T-cell (primary cell): ENCODE results near the gene PPM1G. TPM values are rescaled to one million over a fixed set of nuclear protein-coding genes. Genes with fewer than 3 reads are reported as not detected.
"Not testable (repeated sequence)": the region's sequence is repeated elsewhere in the genome, so short reads cannot be mapped to it uniquely, and the experiment has no call there.

Experiments used
- ATAC-seq, 4 experiments: fragments of 200-7000 bp in 3 of 4; fragments of 150-1000 bp in 1 of 4; cut with Tn5 transposase; replicated peaks in 1 of 4; 1 replicate in 3 of 4; 2 replicates in 1 of 4; pipeline ENCODE4 v1.10.0; 2021; ENCODE audit warnings: moderate library complexity in 3 of 4, mild to moderate bottlenecking in 2 of 4, moderate number of reproducible peaks in 1 of 4
- CTCF ChIA-PET, 2 donors: fragments of 300-600 bp; sonication (Branson Sonifier 250); formaldehyde crosslinking; loops; one replicate each; lab custom pipeline; 2022; ENCODE audit warnings: antibody characterized with exemption in 2 of 2; lab: Charles Lee
- POLR2A ChIA-PET, 2 donors: fragments of 300-600 bp; sonication (Branson Sonifier 250); formaldehyde crosslinking; loops; one replicate each; lab custom pipeline; 2022; ENCODE audit warnings: antibody characterized with exemption in 2 of 2; lab: Charles Lee
- DNase-seq, 35 experiments: peaks; one replicate each; pipeline versions ENCODE4 v3.0.0 to v3.0.0-alpha.2; 2013 to 2023
- H3K27ac ChIP-seq: one replicate; pipeline ENCODE4 v1.5.1; 2013; ENCODE audit warnings: low read length
- H3K27me3 ChIP-seq, 2 experiments: replicated peaks in 1 of 2; 1 replicate in 1 of 2; 2 replicates in 1 of 2; pipeline versions ENCODE4 v1.6.1 to v1.7.0; 2013; ENCODE audit warnings: low read length in 1 of 2, mixed read lengths in 1 of 2; ENCODE audit not compliant: control insufficient read depth in 2 of 2, insufficient read depth in 2 of 2; ENCODE audit errors: extremely low read depth in 1 of 2
- H3K36me3 ChIP-seq, 2 donors: 1 replicate in 1 of 2; 2 replicates in 1 of 2; pipeline versions ENCODE4 v1.6.1 to v1.7.0; 2013; ENCODE audit warnings: low read length in 1 of 2; ENCODE audit not compliant: control insufficient read depth in 2 of 2, insufficient read depth in 1 of 2; ENCODE audit errors: extremely low read depth in 1 of 2
- H3K4me1 ChIP-seq, 2 experiments: 1 replicate in 1 of 2; 2 replicates in 1 of 2; pipeline versions ENCODE4 v1.6.1 to v1.7.0; 2013; ENCODE audit warnings: low read length in 2 of 2, mixed read lengths in 1 of 2; ENCODE audit not compliant: insufficient read depth in 2 of 2, control insufficient read depth in 1 of 2; ENCODE audit errors: extremely low read depth in 1 of 2
- H3K4me3 ChIP-seq, 2 donors: 1 replicate in 1 of 2; 2 replicates in 1 of 2; pipeline versions ENCODE4 v1.5.1 to v1.7.0; 2013; ENCODE audit warnings: mild to moderate bottlenecking in 2 of 2, low read length in 1 of 2, moderate library complexity in 1 of 2; ENCODE audit not compliant: control insufficient read depth in 1 of 2; ENCODE audit errors: extremely low read depth in 1 of 2
- H3K9me3 ChIP-seq: 2 replicates; pipeline ENCODE4 v1.7.0; 2013
- H3K27ac Mint-ChIP-seq, 2 donors: one replicate each; pipeline ENCODE4 v1.8.0; 2020 to 2021; ENCODE audit warnings: mild to moderate bottlenecking in 2 of 2, mixed read lengths in 2 of 2
- H3K27me3 Mint-ChIP-seq, 2 donors: one replicate each; pipeline ENCODE4 v1.8.0; 2021 to 2022; ENCODE audit warnings: mixed read lengths in 2 of 2
- H3K36me3 Mint-ChIP-seq: one replicate; pipeline ENCODE4 v1.8.0; 2021; ENCODE audit warnings: mixed read lengths
- H3K4me1 Mint-ChIP-seq, 3 donors: one replicate each; pipeline ENCODE4 v1.8.0; 2020 to 2022; ENCODE audit warnings: mixed read lengths in 3 of 3, mild to moderate bottlenecking in 1 of 3
- H3K4me3 Mint-ChIP-seq, 3 donors: one replicate each; pipeline ENCODE4 v1.8.0; 2020 to 2022; ENCODE audit warnings: mild to moderate bottlenecking in 3 of 3, mixed read lengths in 3 of 3, moderate library complexity in 3 of 3
- H3K9me3 Mint-ChIP-seq, 3 donors: one replicate each; pipeline ENCODE4 v1.8.0; 2020 to 2022; ENCODE audit warnings: mixed read lengths in 3 of 3
- WGBS: methylation state at CpG from one replicate; pipeline ENCODE4 v1.1.5; 2013; ENCODE audit warnings: missing lambda C conversion rate; ENCODE audit not compliant: insufficient coverage; 5-methylcytosine and 5-hydroxymethylcytosine counted together
- total RNA-seq, 35 experiments: library from RNA in 6 of 35; stranded (reverse) in 6 of 35; fragments of 120-200 nt in 1 of 35; gene quantifications; one replicate each; pipeline versions ENCODE4 v1.2.1 to v1.2.4 and lab custom pipeline; 2013 to 2026

The PPM1G gene
- total RNA-seq, 5 donors from 2014 or later (not counting 1 experiment from before 2014, with no cell fraction given) = 40.9 to 65.9 (median 62.4) TPM

DNA sequence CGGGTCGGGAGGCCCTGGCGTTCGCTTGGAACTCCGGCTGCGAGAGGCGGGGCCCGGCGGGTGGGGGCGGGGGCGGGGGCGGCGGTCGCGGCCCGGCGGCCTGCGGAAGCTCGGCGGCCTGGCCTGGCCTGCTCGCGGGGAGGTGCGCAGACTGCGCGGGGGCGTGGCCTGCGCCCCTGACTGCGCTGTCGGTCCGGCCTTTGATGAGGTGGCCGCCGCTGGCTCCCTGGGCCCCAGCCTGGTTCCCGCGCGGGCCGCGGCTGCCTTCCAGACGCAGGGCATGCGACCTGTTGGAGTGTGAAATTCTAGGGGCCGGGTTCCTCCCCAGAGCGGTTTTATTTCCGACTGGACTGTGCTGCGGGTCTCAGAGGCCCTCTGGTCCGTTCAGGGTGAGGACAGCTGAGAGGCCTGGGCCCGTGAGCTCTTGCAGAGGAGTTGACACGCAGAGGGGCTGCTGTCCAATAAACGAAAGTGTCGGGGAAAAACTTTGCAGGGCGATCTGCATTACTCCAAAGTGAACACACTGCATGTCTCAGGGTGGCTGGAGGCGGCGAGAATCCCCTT is 19.7 kb upstream of the PPM1G start:
- H3K27me3 ChIP-seq = no peaks in the 10 kb centered on the region
- H3K27ac Mint-ChIP-seq = peak overlapping the region; percentile 95 to 96
- peak; percentile 62 to 77 (median 76) for ATAC-seq
- H3K4me3 ChIP-seq = peak overlapping the region; percentile 75 to 94
- ChIA-PET CTCF (interaction anchor here (0.6 to 2.4 kb wide), 4 partner anchors 17 to 255 kb away, joined by 3 to 10 read pairs (median 3); partner anchors contain the start of gene PPM1G (in 1 of the 2)), POLR2A (interaction anchor here in 1 of 2 donors (1.2 kb wide), 1 partner anchor 19 kb away, joined by 3 read pairs; the partner anchor contains the start of gene PPM1G)
- no peaks in the 10 kb centered on the region for H3K27me3 Mint-ChIP-seq
- peak overlapping the region; percentile 88 for H3K27ac ChIP-seq
- WGBS = under 1% methylated on average over 46 of the region's 51 CpGs
- H3K4me1 ChIP-seq = peaks cover 14 to 38% of the 10 kb centered on the region in 2 experiments
- no peaks in the 10 kb centered on the region for H3K9me3 Mint-ChIP-seq
- H3K36me3 Mint-ChIP-seq = peaks cover 15% of the 10 kb centered on the region
- H3K4me1 Mint-ChIP-seq = peaks cover 47 to 51% (median 48%) of the 10 kb centered on the region in 3 donors
- H3K36me3 ChIP-seq = peaks cover 3 to 12% of the 10 kb centered on the region in 2 donors
- DNase-seq = peak in 34 of 35 experiments; percentile 11 to 81 (median 45)
- H3K4me3 Mint-ChIP-seq = peak overlapping the region; percentile 97 to 98 (median 98)
- no peaks in the 10 kb centered on the region for H3K9me3 ChIP-seq

GRCh38 chr2:27428213-27428977 is 19.0 kb upstream of the PPM1G start, which contains the start of gene NRBP1:
NRBP1 (plus strand) TSS chr2:27428631; CDS start chr2:27433274, 4,643 bp downstream.
- peak; percentile 92 to 97 (median 94) for ATAC-seq
- H3K27me3 Mint-ChIP-seq = no peaks in the 10 kb centered on the region
- under 1% methylated on average over 67 of the region's 75 CpGs for WGBS
- peaks cover 3 to 5% of the 10 kb centered on the region in 2 donors for H3K36me3 ChIP-seq
- H3K27ac Mint-ChIP-seq = peak within 1 kb of the TSS; percentile 98
- H3K4me1 Mint-ChIP-seq = peaks cover 40 to 44% (median 44%) of the 10 kb centered on the region in 3 donors
- peaks cover 14 to 38% of the 10 kb centered on the region in 2 experiments for H3K4me1 ChIP-seq
- ChIA-PET POLR2A (interaction anchor here (0.7 to 0.8 kb wide), 3 partner anchors 10 to 61 kb away, joined by 3 to 4 read pairs (median 4); partner anchors contain the start of gene IFT172 (in 1 of the 2)), CTCF (interaction anchor here in 1 of 2 donors (1.1 to 2.4 kb wide), 2 partner anchors 19 to 255 kb away, joined by 3 to 10 read pairs; partner anchors contain the start of gene PPM1G)
- H3K4me3 Mint-ChIP-seq = peak within 1 kb of the TSS; percentile 97 to 98 (median 98)
- no peaks in the 10 kb centered on the region for H3K9me3 Mint-ChIP-seq
- no peaks in the 10 kb centered on the region for H3K27me3 ChIP-seq
- peak within 1 kb of the TSS; percentile 75 to 94 for H3K4me3 ChIP-seq
- peak; percentile 76 to 95 (median 87) for DNase-seq
- peaks cover 8% of the 10 kb centered on the region for H3K36me3 Mint-ChIP-seq
- no peaks in the 10 kb centered on the region for H3K9me3 ChIP-seq
- peak within 1 kb of the TSS; percentile 88 for H3K27ac ChIP-seq

DNA sequence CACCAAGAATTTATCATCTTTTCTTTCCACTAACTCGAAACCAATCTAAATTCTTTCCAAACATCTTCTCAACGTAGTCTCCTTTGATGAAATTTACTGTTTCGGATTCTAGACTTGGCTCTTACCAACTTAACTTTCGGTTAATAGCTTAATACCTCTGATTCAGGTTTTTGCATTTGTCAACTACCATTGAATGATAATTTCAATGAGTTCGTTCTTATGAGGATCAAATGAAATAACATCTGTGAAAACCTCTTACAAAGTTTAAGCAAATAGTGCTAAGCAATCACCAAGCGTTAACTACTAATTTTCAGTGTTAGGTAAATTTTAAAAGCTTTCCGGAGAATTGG is 18.4 kb upstream of the PPM1G start:
- 100% methylated on average over 1 of the region's 7 CpGs for WGBS
- DNase-seq (no peak), ATAC-seq (no peak)
- ChIA-PET POLR2A (interaction anchor here (0.6 to 0.8 kb wide), 4 partner anchors 10 to 62 kb away, joined by 3 to 4 read pairs (median 4); partner anchors contain the start of gene IFT172 (in 1 of the 2)), CTCF (no interaction called here)
- H3K4me3 ChIP-seq = peak overlapping the region; percentile 73 to 94
- no peaks in the 10 kb centered on the region for H3K9me3 Mint-ChIP-seq
- peaks cover 36 to 39% (median 38%) of the 10 kb centered on the region in 3 donors for H3K4me1 Mint-ChIP-seq
- no peaks in the 10 kb centered on the region for H3K27me3 Mint-ChIP-seq
- H3K36me3 ChIP-seq = no peaks in the 10 kb centered on the region
- peak overlapping the region; percentile 83 for H3K27ac ChIP-seq
- no peaks in the 10 kb centered on the region for H3K27me3 ChIP-seq
- H3K4me3 Mint-ChIP-seq = peak overlapping the region; percentile 97 to 98 (median 98)
- peaks cover 14 to 35% of the 10 kb centered on the region in 2 experiments for H3K4me1 ChIP-seq
- peak overlapping the region; percentile 98 for H3K27ac Mint-ChIP-seq
- H3K36me3 Mint-ChIP-seq = peaks cover 4% of the 10 kb centered on the region
- no peaks in the 10 kb centered on the region for H3K9me3 ChIP-seq

DNA sequence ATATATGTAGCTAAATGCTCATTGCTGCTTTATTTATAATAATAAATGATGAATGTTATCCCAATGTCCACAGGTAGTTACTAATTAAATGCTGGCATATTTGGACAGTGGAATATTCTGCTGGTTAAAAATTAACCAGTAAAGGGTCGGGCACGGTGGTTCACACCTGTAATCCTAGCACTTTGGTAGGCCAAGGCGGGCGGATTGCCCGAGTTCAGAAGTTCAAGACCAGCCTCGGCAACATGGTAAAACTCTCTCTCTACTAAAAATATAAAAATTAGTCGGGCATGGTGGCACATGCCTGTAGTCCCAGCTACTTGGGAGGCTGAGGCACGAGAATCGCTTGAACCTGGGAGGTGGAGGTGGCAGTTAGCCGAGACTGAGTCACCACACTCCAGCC is 15.6 kb upstream of the PPM1G start:
- POLR2A ChIA-PET = not testable (repeated sequence)

GRCh38 chr2:27422958-27423357 is 13.6 kb upstream of the PPM1G start:
- ATAC-seq = no peak
- Histone ChIP-seq H3K4me3 (no peak overlapping the region), H3K36me3 (no peaks in the 10 kb centered on the region), H3K9me3 (no peaks in the 10 kb centered on the region), H3K27ac (no peak overlapping the region), H3K27me3 (no peaks in the 10 kb centered on the region), H3K4me1 (peaks cover 4% of the 10 kb centered on the region in 2 experiments)
- no CpG with 5 or more reads among the region's 3 CpGs for WGBS
- no peaks in the 10 kb centered on the region for H3K9me3 Mint-ChIP-seq
- H3K4me3 Mint-ChIP-seq = no peak overlapping the region
- ChIA-PET POLR2A (no interaction called here), CTCF (no interaction called here)
- no peaks in the 10 kb centered on the region for H3K36me3 Mint-ChIP-seq
- no peak for DNase-seq
- peaks cover 5% of the 10 kb centered on the region in 3 donors for H3K4me1 Mint-ChIP-seq
- no peaks in the 10 kb centered on the region for H3K27me3 Mint-ChIP-seq
- no peak overlapping the region for H3K27ac Mint-ChIP-seq

More for the DNA sequence above, 15.6 kb upstream of the PPM1G start:
- H3K27ac Mint-ChIP-seq, H3K27me3 Mint-ChIP-seq, H3K4me3 ChIP-seq, H3K36me3 Mint-ChIP-seq, DNase-seq, H3K27ac ChIP-seq, ATAC-seq, H3K9me3 ChIP-seq, H3K27me3 ChIP-seq, H3K36me3 ChIP-seq, CTCF ChIA-PET, H3K4me3 Mint-ChIP-seq, H3K9me3 Mint-ChIP-seq: not testable (repeated sequence)
- peaks cover 8 to 14% of the 10 kb centered on the region in 2 experiments for H3K4me1 ChIP-seq
- 97% methylated on average over 4 of the region's 10 CpGs for WGBS
- peaks cover 14 to 16% (median 15%) of the 10 kb centered on the region in 3 donors for H3K4me1 Mint-ChIP-seq

DNA sequence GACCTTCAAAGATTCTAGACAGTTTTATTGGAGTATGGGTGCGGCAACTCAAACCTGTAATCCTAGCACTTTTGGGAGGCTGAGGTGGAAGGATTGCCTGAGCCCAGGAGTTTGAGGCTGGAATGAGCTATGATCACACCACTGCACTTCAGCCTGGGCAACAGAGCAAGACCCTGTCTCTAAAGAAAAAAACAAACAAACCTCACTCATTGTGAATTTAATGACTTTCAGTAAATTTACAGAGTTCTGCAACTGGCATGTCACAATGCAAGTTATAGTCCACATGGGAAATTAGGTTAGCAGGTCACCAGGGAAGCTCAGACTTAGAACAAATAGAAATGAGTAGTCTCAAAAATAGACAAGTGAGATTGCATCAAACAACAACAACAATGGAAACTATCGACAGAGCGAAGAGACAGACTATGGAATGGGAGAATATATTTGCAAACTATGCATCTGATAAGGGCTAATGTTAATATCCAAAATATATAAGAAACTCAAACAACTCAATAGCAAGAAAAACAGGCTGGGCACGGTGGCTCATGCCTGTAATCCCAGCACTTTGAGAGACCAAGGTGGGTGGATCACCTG is 12.4 kb upstream of the PPM1G start:
- Histone ChIP-seq H3K27me3 (no peaks in the 10 kb centered on the region), H3K36me3 (no peaks in the 10 kb centered on the region), H3K9me3 (no peaks in the 10 kb centered on the region), H3K27ac (no peak overlapping the region), H3K4me1 (no peaks in the 10 kb centered on the region), H3K4me3 (no peak overlapping the region)
- Mint-ChIP-seq H3K9me3 (no peaks in the 10 kb centered on the region), H3K4me3 (no peak overlapping the region), H3K36me3 (no peaks in the 10 kb centered on the region), H3K27me3 (no peaks in the 10 kb centered on the region), H3K27ac (no peak overlapping the region), H3K4me1 (no peaks in the 10 kb centered on the region)
- no peak for DNase-seq
- ChIA-PET POLR2A (interaction anchor here (0.6 to 0.9 kb wide), 2 partner anchors 10 to 150 kb away, joined by 3 to 4 read pairs; no protein-coding TSS in a partner anchor), CTCF (no interaction called here)
- no peak for ATAC-seq
- WGBS = 83% methylated on average over 1 of the region's 4 CpGs
